ENCODE results near the gene ADAMTSL1.

Gene ADAMTSL1

GRCh38 chr9:18623221-18624079 is 149.5 kb downstream of the ADAMTSL1 start:
- Histone ChIP-seq H3K4me2 (ENCODE audit: low read depth, low read length, poor library complexity, severe bottlenecking) (no peak overlapping the region), H4K20me1 (ENCODE audit: insufficient read depth, low read length, poor library complexity, severe bottlenecking) (no peaks in the 10 kb centered on the region), H2AFZ (ENCODE audit: low read length) (no peak overlapping the region), H3K4me1 (ENCODE audit: insufficient read depth, low read length, poor library complexity, severe bottlenecking) (no peaks in the 10 kb centered on the region), H3K27me3 (ENCODE audit: insufficient read depth, low read length, poor library complexity, severe bottlenecking) (no peaks in the 10 kb centered on the region), H3K36me3 (ENCODE audit: insufficient read depth, low read length) (no peaks in the 10 kb centered on the region), H3F3A (ENCODE audit: low read depth) (no peaks in the 10 kb centered on the region), H3K9me2 (replicated peaks; ENCODE audit: low read depth, low read length) (no peaks in the 10 kb centered on the region), H3K9ac (ENCODE audit: low read depth, low read length, poor library complexity, severe bottlenecking) (no peak overlapping the region), H3K9me3 (ENCODE audit: insufficient read depth, low read depth, low read length) (no peaks in the 10 kb centered on the region), H3K4me3 (ENCODE audit: low read length, poor library complexity, severe bottlenecking) (no peak overlapping the region), H3K79me2 (ENCODE audit: insufficient read depth, low read length) (no peaks in the 10 kb centered on the region)
- TF ChIP-seq CTCF (conservative IDR thresholded peaks at IDR 0.05; ENCODE audit: low read length): no peak

- H3K9me2 ChIP-seq (replicated peaks; ENCODE audit: low read depth, low read length): no peaks in the 10 kb centered on the region
- TF ChIP-seq EZH2phosphoT487 (IDR thresholded peaks at IDR 0.05; ENCODE audit: borderline replicate concordance) (no peak), CTCF (conservative IDR thresholded peaks at IDR 0.05; ENCODE audit: low read length) (no peak)
- H4K20me1 ChIP-seq (ENCODE audit: insufficient read depth, low read length, poor library complexity, severe bottlenecking): no peaks in the 10 kb centered on the region
- H3K4me1 ChIP-seq (ENCODE audit: insufficient read depth, low read length, poor library complexity, severe bottlenecking): no peaks in the 10 kb centered on the region
- no peak overlapping the region for H2AFZ ChIP-seq (ENCODE audit: low read length)
- H3K36me3 ChIP-seq (ENCODE audit: insufficient read depth, low read length): no peaks in the 10 kb centered on the region
- no peaks in the 10 kb centered on the region for H3K27me3 ChIP-seq (ENCODE audit: insufficient read depth, low read length, poor library complexity, severe bottlenecking)
- no peaks in the 10 kb centered on the region for H3K79me2 ChIP-seq (ENCODE audit: insufficient read depth, low read length)
- H3K9ac ChIP-seq (ENCODE audit: low read depth, low read length, poor library complexity, severe bottlenecking): no peak overlapping the region
- H3K9me3 ChIP-seq (ENCODE audit: insufficient read depth, low read depth, low read length): no peaks in the 10 kb centered on the region
- no peak overlapping the region for H3K4me3 ChIP-seq (ENCODE audit: low read length, poor library complexity, severe bottlenecking)
- H3K4me2 ChIP-seq (ENCODE audit: low read depth, low read length, poor library complexity, severe bottlenecking): no peak overlapping the region
- no peaks in the 10 kb centered on the region for H3F3A ChIP-seq (ENCODE audit: low read depth)
Measured at GRCh38 chr9:18626046-18626698, 152.2 kb downstream of the ADAMTSL1 start.

- Histone ChIP-seq H3K9me3 (ENCODE audit: insufficient read depth, low read depth, low read length) (no peaks in the 10 kb centered on the region), H3K79me2 (ENCODE audit: insufficient read depth, low read length) (no peaks in the 10 kb centered on the region), H3K9ac (ENCODE audit: low read depth, low read length, poor library complexity, severe bottlenecking) (no peak overlapping the region), H3F3A (ENCODE audit: low read depth) (no peaks in the 10 kb centered on the region), H3K4me3 (ENCODE audit: low read length, poor library complexity, severe bottlenecking) (no peak overlapping the region), H3K36me3 (ENCODE audit: insufficient read depth, low read length) (no peaks in the 10 kb centered on the region), H3K27me3 (ENCODE audit: insufficient read depth, low read length, poor library complexity, severe bottlenecking) (no peaks in the 10 kb centered on the region), H2AFZ (ENCODE audit: low read length) (no peak overlapping the region), H4K20me1 (ENCODE audit: insufficient read depth, low read length, poor library complexity, severe bottlenecking) (no peaks in the 10 kb centered on the region), H3K4me2 (ENCODE audit: low read depth, low read length, poor library complexity, severe bottlenecking) (no peak overlapping the region), H3K4me1 (ENCODE audit: insufficient read depth, low read length, poor library complexity, severe bottlenecking) (no peaks in the 10 kb centered on the region), H3K9me2 (replicated peaks; ENCODE audit: low read depth, low read length) (no peaks in the 10 kb centered on the region)
- no peak for TF ChIP-seq EZH2phosphoT487 (IDR thresholded peaks at IDR 0.05; ENCODE audit: borderline replicate concordance)
- TF ChIP-seq CTCF (conservative IDR thresholded peaks at IDR 0.05; ENCODE audit: low read length): no peak
Measured at GRCh38 chr9:18629136-18629535, 155.2 kb downstream of the ADAMTSL1 start.
